ENCODE measurements around the gene ITGAV. TPM values are rescaled to one million over a fixed set of nuclear protein-coding genes. Genes with fewer than 3 reads are reported as not detected.

ITGAV gene
- total and polyA plus RNA-seq, 3 donors from 2014 or later = 23.5 to 93.3 (median 62.2) TPM

- Histone ChIP-seq H3K9me3 (no peaks in the 10 kb centered on the region), H3K27me3 (no peaks in the 10 kb centered on the region), H3K4me1 (no peaks in the 10 kb centered on the region), H3K36me3 (ENCODE audit: low read depth, missing control alignments) (no peaks in the 10 kb centered on the region), H3K27ac (no peak overlapping the region), H3K4me3 (no peak overlapping the region)
- no peak for TF ChIP-seq CTCF (IDR thresholded peaks at IDR 0.05)
- no peak for TF ChIP-seq POLR2A (IDR thresholded peaks at IDR 0.05)
- intact Hi-C loops (cut with DNase I; ENCODE audit: low total_unique reads) = no loop called here
- WGBS, 2 donors = 78 to 90% methylated on average over 3 of the region's 3 CpGs
- DNase-seq = no peak
Measured at GRCh38 chr2:186726938-186727337, 137.1 kb downstream of the ITGAV start.

GRCh38 chr2:186728631-186729030, 138.8 kb downstream of the ITGAV start:
- Histone ChIP-seq H3K27me3 (no peaks in the 10 kb centered on the region), H3K4me3 (no peak overlapping the region), H3K36me3 (ENCODE audit: low read depth, missing control alignments) (no peaks in the 10 kb centered on the region), H3K27ac (no peak overlapping the region), H3K9me3 (no peaks in the 10 kb centered on the region), H3K4me1 (no peaks in the 10 kb centered on the region)
- DNase-seq = no peak
- TF ChIP-seq CTCF (IDR thresholded peaks at IDR 0.05) (no peak), POLR2A (IDR thresholded peaks at IDR 0.05) (no peak)
- WGBS, 2 donors = 92 to 97% methylated on average over 2 of the region's 2 CpGs
- intact Hi-C loops (cut with DNase I; ENCODE audit: low total_unique reads) = no loop called here

Other genes starting within 250 kb of the ITGAV start
- gene ZC3H15, start 103.8 kb upstream of the ITGAV start, total RNA-seq = 10 to 100 TPM; 59.4 to 67.4 TPM
- gene ZC3H15, start 103.8 kb upstream of the ITGAV start, polyA plus RNA-seq (ENCODE audit: insufficient read depth, low read depth, low replicate concordance) = 36.8 TPM
- 1 to 10 TPM; 2.7 to 5.0 TPM for gene FAM171B, start 104.0 kb downstream of the ITGAV start, total RNA-seq
- 1.4 TPM for gene FAM171B, start 104.0 kb downstream of the ITGAV start, polyA plus RNA-seq (ENCODE audit: insufficient read depth, low read depth, low replicate concordance)